Sigmoid colon (tissue), 4 donors: ENCODE results near the gene NEK9.

ENCODE experiments used
- POLR2AphosphoS5 ChIP-seq, 4 donors: sonication (generic); formaldehyde crosslinking; IDR thresholded peaks; one replicate each; pipeline ENCODE4 v1.6.1; 2017; ENCODE audit warnings: antibody characterized with exemption in 4 of 4
- TF ChIP-seq, protein P1 (sequence below), 4 experiments: fragments of 450-650 bp in 3 of 4; fragments of 200-600 bp in 1 of 4; IDR thresholded peaks; one replicate each; pipeline ENCODE4 v1.5.1; 2016 to 2019; ENCODE audit warnings: antibody characterized with exemption in 4 of 4, mild to moderate bottlenecking in 3 of 4, moderate library complexity in 2 of 4

DNA sequence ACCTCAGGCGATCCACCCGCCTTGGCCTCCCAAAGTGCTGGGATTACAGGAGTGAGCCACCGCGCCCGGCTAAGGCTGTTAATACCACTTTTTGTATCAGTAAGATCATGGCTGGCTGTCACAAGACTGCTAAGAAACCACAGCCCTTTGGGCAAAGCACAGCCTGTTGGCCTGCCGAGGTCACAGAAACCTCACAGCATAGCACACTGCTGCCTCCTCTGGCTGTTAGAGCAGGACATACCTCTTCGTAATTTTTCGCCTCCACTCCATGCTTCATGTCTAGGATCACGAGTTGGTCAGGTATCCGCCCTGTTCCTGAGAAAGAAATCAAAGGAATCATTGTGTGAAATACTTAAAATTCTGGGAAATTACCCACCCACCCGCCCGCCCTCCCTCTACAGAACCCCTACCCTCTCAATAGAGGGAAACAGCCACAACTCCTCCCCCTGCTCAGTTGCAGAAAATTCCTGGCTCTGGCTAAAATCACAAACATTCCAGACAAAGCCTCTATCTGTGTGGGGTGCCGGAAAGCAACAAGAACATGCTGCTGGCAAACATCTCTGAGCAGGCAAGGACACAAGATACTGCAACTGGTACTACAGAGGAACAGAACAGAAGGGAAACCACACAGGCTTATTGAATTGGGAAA, 20.7 kb upstream of the NEK9 start:
- TF ChIP-seq, protein P1, sequence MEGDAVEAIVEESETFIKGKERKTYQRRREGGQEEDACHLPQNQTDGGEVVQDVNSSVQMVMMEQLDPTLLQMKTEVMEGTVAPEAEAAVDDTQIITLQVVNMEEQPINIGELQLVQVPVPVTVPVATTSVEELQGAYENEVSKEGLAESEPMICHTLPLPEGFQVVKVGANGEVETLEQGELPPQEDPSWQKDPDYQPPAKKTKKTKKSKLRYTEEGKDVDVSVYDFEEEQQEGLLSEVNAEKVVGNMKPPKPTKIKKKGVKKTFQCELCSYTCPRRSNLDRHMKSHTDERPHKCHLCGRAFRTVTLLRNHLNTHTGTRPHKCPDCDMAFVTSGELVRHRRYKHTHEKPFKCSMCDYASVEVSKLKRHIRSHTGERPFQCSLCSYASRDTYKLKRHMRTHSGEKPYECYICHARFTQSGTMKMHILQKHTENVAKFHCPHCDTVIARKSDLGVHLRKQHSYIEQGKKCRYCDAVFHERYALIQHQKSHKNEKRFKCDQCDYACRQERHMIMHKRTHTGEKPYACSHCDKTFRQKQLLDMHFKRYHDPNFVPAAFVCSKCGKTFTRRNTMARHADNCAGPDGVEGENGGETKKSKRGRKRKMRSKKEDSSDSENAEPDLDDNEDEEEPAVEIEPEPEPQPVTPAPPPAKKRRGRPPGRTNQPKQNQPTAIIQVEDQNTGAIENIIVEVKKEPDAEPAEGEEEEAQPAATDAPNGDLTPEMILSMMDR (IDR thresholded peaks at IDR 0.05), result peak in 1 of 4 experiments; percentile 34
- peak; percentile 32 to 65 (median 46) for TF ChIP-seq POLR2AphosphoS5 (IDR thresholded peaks at IDR 0.05)
